ENCODE results near the gene CUEDC2.
A peak's percentile ranks its signal among the peaks of the same experiment; 100 is the strongest.
"Not testable (repeated sequence)": the region's sequence is repeated elsewhere in the genome, so short reads cannot be mapped to it uniquely, and the experiment has no call there.

CUEDC2 gene

DNA sequence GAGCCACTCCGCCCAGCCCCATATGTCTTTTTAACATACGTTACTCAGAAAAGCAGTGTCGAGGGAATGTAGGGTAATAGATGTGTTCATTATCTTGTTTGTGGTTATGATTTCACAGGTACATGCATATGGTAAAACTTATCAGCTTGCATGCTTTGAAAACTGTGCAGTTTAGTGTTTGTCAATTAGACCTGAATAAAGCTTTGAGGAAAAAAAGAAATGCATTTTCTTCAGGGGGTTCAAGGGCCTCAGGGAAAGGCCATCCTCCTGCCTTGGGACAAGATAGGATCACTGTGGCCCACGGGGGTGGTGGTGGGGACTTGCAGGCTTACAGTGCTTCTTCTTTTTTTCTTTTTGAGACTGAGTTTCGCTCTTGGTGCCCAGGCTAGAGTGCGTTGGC lies 34.9 kb upstream of the CUEDC2 start:
- no peaks in the 10 kb centered on the region for H3K9me3 ChIP-seq (ENCODE audit: insufficient read depth, low read depth, low read length)
- H3K36me3 ChIP-seq (ENCODE audit: insufficient read depth, low read length), result peaks cover 3% of the 10 kb centered on the region; the same call in 1 of the 2 replicates
- H3K9ac ChIP-seq (ENCODE audit: low read depth, low read length), result no peak overlapping the region
- no peak overlapping the region for H3K27ac ChIP-seq (ENCODE audit: low read depth, low read length)
- H3K27me3 ChIP-seq (ENCODE audit: insufficient read depth, low read length), result peaks cover 6% of the 10 kb centered on the region; the same call in 1 of the 2 replicates
- WGBS, result 75% methylated on average over 6 of the region's 6 CpGs
- H3K4me3 ChIP-seq (ENCODE audit: low read length), result no peak overlapping the region
- peaks cover 12% of the 10 kb centered on the region for H3K4me1 ChIP-seq (ENCODE audit: insufficient read depth, low read length)

DNA sequence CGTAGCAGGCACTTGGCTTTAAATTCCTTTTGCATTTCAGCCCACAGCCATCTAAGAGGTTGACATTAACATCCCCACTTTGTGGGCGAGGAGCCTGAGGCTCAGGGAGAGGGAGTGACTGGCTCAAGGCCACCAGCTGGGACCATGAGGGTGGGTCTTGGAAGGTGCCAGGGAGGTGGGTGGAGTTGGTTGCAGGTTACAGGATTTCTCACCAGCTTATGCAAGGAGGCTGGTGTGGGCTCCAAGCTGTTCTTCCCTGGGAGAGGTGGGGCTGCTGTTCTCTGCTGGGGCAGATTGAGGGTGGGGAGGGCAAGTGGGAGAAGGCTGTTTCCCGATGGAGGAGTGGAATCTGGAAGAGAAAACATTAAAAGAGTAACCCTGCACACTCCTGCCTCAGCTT lies 33.1 kb upstream of the CUEDC2 start:
- Histone ChIP-seq H3K27me3 (ENCODE audit: insufficient read depth, low read length) (peaks cover 6% of the 10 kb centered on the region; the same call in 1 of the 2 replicates), H3K9ac (ENCODE audit: low read depth, low read length) (no peak overlapping the region), H3K36me3 (ENCODE audit: insufficient read depth, low read length) (no peaks in the 10 kb centered on the region), H3K27ac (ENCODE audit: low read depth, low read length) (no peak overlapping the region), H3K4me1 (ENCODE audit: insufficient read depth, low read length) (peaks cover 17% of the 10 kb centered on the region), H3K9me3 (ENCODE audit: insufficient read depth, low read depth, low read length) (no peaks in the 10 kb centered on the region), H3K4me3 (ENCODE audit: low read length) (no peak overlapping the region)
- 66% methylated on average over 3 of the region's 3 CpGs for WGBS

DNA sequence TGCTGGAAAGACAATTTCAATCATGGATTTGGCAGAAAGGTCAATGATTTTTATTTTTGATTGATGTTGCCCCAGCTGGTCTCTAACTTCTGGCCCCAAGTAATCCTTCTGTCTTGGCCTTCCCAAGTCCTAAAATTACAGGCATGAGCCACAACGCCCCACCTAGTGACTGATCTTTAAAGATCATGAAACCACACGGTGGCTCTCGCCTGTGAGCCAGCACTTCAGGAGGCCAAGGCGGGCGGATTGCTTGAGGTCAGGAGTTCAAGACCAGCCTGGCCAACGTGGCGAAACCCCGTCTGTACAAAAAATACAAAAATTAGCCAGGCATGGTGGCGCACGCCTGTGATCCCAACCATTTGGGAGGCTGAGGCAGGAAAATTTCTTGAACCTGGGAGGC lies 31.6 kb upstream of the CUEDC2 start:
- H3K27ac ChIP-seq (ENCODE audit: low read depth, low read length), result no peak overlapping the region
- H3K9ac ChIP-seq (ENCODE audit: low read depth, low read length), result no peak overlapping the region
- no peaks in the 10 kb centered on the region for H3K9me3 ChIP-seq (ENCODE audit: insufficient read depth, low read depth, low read length)
- H3K4me3 ChIP-seq (ENCODE audit: low read length), result no peak overlapping the region
- peaks cover 17% of the 10 kb centered on the region for H3K4me1 ChIP-seq (ENCODE audit: insufficient read depth, low read length)
- peaks cover 6% of the 10 kb centered on the region; the same call in 1 of the 2 replicates for H3K27me3 ChIP-seq (ENCODE audit: insufficient read depth, low read length)
- no peaks in the 10 kb centered on the region for H3K36me3 ChIP-seq (ENCODE audit: insufficient read depth, low read length)
- WGBS, result 85% methylated on average over 10 of the region's 10 CpGs

DNA sequence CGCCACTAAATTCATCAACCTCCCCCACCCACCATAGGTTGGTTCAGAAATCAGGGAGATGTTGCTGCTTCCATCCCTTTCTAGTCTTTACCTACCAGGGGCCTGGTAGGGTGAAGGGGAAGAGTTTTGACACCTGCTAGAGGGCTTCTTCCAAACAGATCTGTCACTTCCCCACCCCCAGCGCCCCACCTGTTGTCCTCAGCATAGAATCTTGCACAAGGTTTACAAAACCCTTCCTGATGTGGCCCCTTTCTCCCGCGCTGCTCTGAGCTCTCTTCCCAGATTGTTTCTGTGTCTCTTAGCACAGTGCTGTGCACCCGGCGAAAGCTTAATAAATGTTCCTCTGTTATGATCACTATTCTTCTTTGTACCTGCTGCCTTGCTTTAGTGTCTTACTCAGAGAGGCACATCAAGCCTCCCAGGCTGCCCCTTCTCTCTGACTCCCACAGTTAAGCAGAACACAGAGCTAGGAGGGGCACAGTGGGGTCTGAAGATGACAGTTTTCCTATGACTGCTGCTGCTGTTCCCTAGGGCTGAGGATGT lies 30.2 kb upstream of the CUEDC2 start:
- no peaks in the 10 kb centered on the region for H3K9me3 ChIP-seq (ENCODE audit: insufficient read depth, low read depth, low read length)
- H3K9ac ChIP-seq (ENCODE audit: low read depth, low read length), result no peak overlapping the region
- H3K4me3 ChIP-seq (ENCODE audit: low read length), result peak overlapping the region; percentile 35
- H3K27ac ChIP-seq (ENCODE audit: low read depth, low read length), result no peak overlapping the region
- no peaks in the 10 kb centered on the region for H3K36me3 ChIP-seq (ENCODE audit: insufficient read depth, low read length)
- 66% methylated on average over 6 of the region's 6 CpGs for WGBS
- H3K27me3 ChIP-seq (ENCODE audit: insufficient read depth, low read length), result peaks cover 6% of the 10 kb centered on the region; the same call in 1 of the 2 replicates
- peaks cover 17% of the 10 kb centered on the region for H3K4me1 ChIP-seq (ENCODE audit: insufficient read depth, low read length)

DNA sequence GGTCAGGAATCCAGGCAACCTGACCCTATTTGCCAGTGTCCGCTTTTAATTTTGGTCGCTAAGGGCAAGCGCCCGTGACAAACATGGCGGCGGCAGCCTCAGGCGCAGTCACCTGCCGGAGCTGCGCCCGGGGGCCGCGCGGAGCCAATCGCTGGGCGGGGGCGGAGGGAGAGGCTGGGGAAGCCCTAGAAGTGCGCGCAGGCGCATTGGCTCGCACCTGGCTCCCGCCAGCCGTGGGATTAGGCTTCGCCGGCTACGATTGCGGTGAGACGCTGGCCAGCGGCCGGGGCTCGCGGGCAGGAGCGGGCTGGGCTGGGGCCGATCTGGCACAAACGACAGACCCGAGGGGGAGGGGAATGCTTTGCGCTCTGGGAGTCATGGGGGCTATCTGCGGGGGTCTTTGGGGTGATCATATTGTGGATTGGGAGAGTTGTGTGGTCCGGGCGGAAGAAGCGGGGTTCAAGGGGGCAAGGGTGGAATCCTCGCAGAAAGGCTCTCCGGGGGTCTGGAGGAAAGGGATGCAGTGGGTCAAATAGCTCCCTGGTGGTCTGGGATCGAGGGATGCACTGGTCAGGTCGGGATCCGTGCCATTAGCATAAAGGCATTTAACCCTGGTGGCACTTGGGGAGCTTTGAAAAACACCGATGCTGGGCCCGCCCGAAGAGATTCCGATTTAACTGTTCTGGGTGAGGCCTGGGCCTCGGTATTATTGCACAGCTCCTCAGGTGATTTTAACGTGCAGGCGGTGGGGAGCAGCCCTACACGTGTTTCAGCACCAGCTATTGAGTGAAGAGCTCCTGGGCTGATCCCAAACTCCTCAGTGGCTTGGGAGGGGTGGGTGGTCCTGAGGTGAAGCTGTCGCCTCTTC lies 29.0 kb upstream of the CUEDC2 start:
- Histone ChIP-seq H3K27ac (ENCODE audit: low read depth, low read length) (peak overlapping the region; percentile 2; the same call in 1 of the 2 replicates), H3K4me1 (ENCODE audit: insufficient read depth, low read length) (peaks cover 17% of the 10 kb centered on the region), H3K9me3 (ENCODE audit: insufficient read depth, low read depth, low read length) (no peaks in the 10 kb centered on the region), H3K27me3 (ENCODE audit: insufficient read depth, low read length) (peaks cover 6% of the 10 kb centered on the region; the same call in 1 of the 2 replicates), H3K4me3 (ENCODE audit: low read length) (peak overlapping the region; percentile 68), H3K9ac (ENCODE audit: low read depth, low read length) (peak overlapping the region; percentile 60), H3K36me3 (ENCODE audit: insufficient read depth, low read length) (0 out of 2 replicates have a peak, but pooled peaks cover 3% of the 10 kb centered on the region)
- 1% methylated on average over 54 of the region's 54 CpGs for WGBS

DNA sequence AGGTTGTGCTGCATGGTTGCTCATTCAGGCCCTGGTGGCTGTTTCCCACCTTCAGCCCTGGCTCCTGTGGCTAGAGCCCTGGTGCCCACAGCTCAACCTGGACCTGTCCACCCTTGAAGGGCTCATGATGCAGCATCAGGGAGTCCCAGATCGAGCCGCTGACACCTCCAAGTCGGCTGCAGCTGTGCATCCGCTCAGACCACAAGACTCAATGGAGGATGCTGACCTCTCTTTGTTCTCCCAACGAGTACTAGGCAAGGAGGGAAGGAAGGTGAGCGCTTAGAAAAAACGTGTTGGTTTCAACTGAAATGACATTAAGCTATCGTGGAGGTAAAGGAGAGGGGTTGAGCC lies 28.4 kb upstream of the CUEDC2 start:
- Histone ChIP-seq H3K36me3 (ENCODE audit: insufficient read depth, low read length) (0 out of 2 replicates have a peak, but pooled peaks cover 8% of the 10 kb centered on the region), H3K9ac (ENCODE audit: low read depth, low read length) (peak overlapping the region; percentile 60), H3K4me1 (ENCODE audit: insufficient read depth, low read length) (peaks cover 20% of the 10 kb centered on the region), H3K27ac (ENCODE audit: low read depth, low read length) (peak overlapping the region; percentile 2; the same call in 1 of the 2 replicates), H3K4me3 (ENCODE audit: low read length) (peak overlapping the region; percentile 31), H3K9me3 (ENCODE audit: insufficient read depth, low read depth, low read length) (no peaks in the 10 kb centered on the region), H3K27me3 (ENCODE audit: insufficient read depth, low read length) (peaks cover 6% of the 10 kb centered on the region; the same call in 1 of the 2 replicates)
- 51% methylated on average over 8 of the region's 8 CpGs for WGBS

DNA sequence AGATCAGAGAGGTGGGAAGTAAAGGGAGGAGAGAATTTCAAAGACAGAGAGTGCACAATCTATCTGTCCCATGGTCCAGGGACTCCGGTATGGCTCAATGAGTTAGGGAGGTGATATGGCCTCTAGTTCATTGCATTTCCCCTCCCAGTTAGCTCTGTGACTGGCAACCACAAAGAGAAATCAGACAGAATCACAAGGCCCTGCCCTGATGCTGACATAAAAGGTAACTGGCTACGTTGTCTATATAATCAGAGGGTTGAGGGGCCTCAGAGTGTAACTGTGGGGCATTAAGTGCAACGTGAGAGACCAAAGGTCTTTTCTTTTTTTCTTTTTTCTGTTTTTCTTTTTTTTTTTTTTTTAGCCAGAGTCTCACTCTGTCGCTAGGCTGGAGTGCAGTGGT lies 26.3 kb upstream of the CUEDC2 start:
- Histone ChIP-seq H3K4me3 (ENCODE audit: low read length) (no peak overlapping the region), H3K4me1 (ENCODE audit: insufficient read depth, low read length) (peaks cover 33% of the 10 kb centered on the region)
- 91% methylated on average over 4 of the region's 4 CpGs for WGBS

DNA sequence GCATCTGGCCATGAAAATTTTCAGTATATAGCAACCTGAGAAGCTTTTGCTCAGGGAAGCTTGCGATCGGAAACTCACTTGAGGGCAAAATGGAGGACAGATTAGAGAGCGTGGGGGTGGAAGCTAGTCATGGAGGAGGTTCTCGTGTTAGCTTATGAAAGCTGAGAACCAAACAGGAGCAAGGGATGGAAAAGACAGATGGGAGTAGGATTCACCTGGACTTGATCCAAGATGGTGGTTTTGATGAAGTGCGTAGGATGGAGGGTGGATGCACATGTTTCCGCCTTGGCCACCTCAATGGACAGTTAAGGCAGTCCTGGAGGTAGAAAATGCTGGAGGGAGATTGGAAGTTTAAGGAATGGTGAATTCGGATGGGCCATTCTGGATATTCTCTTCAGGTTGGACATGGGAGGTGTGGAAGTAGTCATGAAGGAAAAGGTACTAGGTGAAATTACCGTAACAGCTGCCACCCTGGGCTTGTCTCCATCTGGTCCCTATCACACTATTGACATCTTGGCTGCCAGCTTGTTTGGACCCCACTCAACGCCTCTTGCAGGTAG lies 25.3 kb upstream of the CUEDC2 start:
- Histone ChIP-seq H3K4me3 (ENCODE audit: low read length) (no peak overlapping the region), H3K9ac (ENCODE audit: low read depth, low read length) (no peak overlapping the region), H3K27me3 (ENCODE audit: insufficient read depth, low read length) (peaks cover 4% of the 10 kb centered on the region; the same call in 1 of the 2 replicates), H3K9me3 (ENCODE audit: insufficient read depth, low read depth, low read length) (no peaks in the 10 kb centered on the region), H3K36me3 (ENCODE audit: insufficient read depth, low read length) (peaks cover 20% of the 10 kb centered on the region), H3K27ac (ENCODE audit: low read depth, low read length) (no peak overlapping the region), H3K4me1 (ENCODE audit: insufficient read depth, low read length) (peaks cover 32% of the 10 kb centered on the region)
- 93% methylated on average over 9 of the region's 9 CpGs for WGBS

More for the DNA sequence above, 26.3 kb upstream of the CUEDC2 start:
- Histone ChIP-seq H3K36me3 (ENCODE audit: insufficient read depth, low read length) (peaks cover 14% of the 10 kb centered on the region), H3K9me3 (ENCODE audit: insufficient read depth, low read depth, low read length) (no peaks in the 10 kb centered on the region), H3K27me3 (ENCODE audit: insufficient read depth, low read length) (peaks cover 6% of the 10 kb centered on the region; the same call in 1 of the 2 replicates), H3K9ac (ENCODE audit: low read depth, low read length) (no peak overlapping the region), H3K27ac (ENCODE audit: low read depth, low read length) (no peak overlapping the region)

DNA sequence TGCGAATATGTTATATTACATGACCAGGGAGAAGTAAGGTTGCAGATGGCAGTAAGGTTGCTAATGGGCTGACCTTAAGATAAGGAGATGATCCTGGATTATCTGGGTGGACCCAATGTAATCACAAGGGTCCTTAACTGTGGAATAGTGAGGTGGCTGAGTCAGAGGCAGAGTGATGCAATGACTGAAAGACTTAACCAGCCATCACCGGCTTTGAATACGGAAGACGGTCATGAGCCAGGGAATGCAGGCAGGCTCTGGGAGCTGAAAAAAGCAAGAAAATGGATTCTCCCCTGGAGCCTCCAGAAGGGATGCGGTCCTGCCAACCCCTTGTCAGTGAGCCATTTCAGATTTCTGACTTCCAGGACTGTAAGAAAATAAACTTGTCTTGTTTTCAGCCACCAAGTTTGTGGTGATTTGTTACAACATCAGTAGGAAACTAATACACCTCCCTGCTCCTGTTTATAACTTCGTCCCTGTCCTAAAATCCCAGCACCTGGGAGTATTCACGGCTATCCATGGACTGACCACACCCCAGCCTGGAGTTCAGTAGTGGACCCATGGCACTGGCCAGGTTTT lies 23.6 kb upstream of the CUEDC2 start:
- H3K36me3 ChIP-seq (ENCODE audit: insufficient read depth, low read length), result peaks cover 29% of the 10 kb centered on the region
- no peaks in the 10 kb centered on the region for H3K9me3 ChIP-seq (ENCODE audit: insufficient read depth, low read depth, low read length)
- WGBS, result 70% methylated on average over 7 of the region's 7 CpGs
- H3K4me3 ChIP-seq (ENCODE audit: low read length), result no peak overlapping the region
- peak overlapping the region; percentile 53; the same call in 1 of the 2 replicates for H3K27ac ChIP-seq (ENCODE audit: low read depth, low read length)
- peaks cover 32% of the 10 kb centered on the region for H3K4me1 ChIP-seq (ENCODE audit: insufficient read depth, low read length)
- H3K9ac ChIP-seq (ENCODE audit: low read depth, low read length), result no peak overlapping the region
- H3K27me3 ChIP-seq (ENCODE audit: insufficient read depth, low read length), result no peaks in the 10 kb centered on the region

DNA sequence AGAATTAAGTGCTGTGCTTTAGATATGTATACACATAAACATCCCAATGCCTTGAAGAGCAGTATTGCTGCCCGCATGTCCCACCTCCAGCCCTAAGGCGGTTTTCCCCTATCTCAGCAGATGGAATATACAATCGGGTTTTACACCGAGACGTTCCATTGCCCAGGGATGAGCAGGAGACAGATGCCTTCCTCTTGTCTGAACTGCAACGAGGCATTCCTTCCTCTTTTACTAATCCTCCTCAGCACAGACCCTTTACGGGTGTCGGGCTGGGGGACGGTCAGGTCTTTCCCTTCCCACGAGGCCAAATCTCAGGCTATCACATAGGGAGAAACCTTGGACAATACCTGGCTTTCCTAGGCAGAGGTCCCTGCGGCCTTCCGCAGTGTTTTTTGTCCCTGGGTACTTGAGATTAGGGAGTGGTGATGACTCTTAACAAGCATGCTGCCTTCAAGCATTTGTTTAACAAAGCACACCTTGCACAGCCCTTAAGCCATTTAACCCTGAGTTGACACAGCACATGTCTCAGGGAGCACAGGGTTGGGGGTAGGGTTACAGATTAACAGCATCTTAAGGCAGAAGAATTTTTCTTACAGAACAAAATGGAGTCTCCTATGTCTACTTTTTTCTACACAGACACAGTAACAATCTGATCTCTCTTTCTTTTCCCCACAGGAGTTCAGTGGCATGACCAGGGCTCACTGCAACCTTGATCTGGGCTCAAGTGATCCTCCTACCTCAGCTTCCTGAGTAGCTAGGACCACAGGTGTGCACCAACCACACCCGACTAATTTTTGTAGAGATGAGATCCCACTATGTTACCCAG lies 22.5 kb upstream of the CUEDC2 start:
- H3K4me1 ChIP-seq (ENCODE audit: insufficient read depth, low read length), result peaks cover 32% of the 10 kb centered on the region
- H3K4me3 ChIP-seq (ENCODE audit: low read length), result 0 out of 2 replicates have a peak overlapping the region, but pooled peaks have one; percentile 14
- WGBS, result 58% methylated on average over 13 of the region's 13 CpGs
- not testable (repeated sequence) for H3K9me3 ChIP-seq (ENCODE audit: insufficient read depth, low read depth, low read length); H3K27me3 ChIP-seq (ENCODE audit: insufficient read depth, low read length); H3K9ac ChIP-seq (ENCODE audit: low read depth, low read length)
- peak overlapping the region; percentile 59; the same call in 1 of the 2 replicates for H3K27ac ChIP-seq (ENCODE audit: low read depth, low read length)
- peaks cover 29% of the 10 kb centered on the region for H3K36me3 ChIP-seq (ENCODE audit: insufficient read depth, low read length)

All from HUES64 (cell line).